HEK293T (cell line): ENCODE measurements around the gene FAM210A.

Source experiments
- CTCF ChIA-PET: fragments of 350-600 bp; formaldehyde crosslinking; extraction: SDS; loops from one replicate; lab custom pipeline; 2021; ENCODE audit warnings: antibody characterized with exemption, inconsistent platforms; lab: Yijun Ruan, JAX
- POLR2A ChIA-PET: fragments of 350-600 bp; formaldehyde crosslinking; extraction: SDS; loops from one replicate; lab custom pipeline; 2020; ENCODE audit warnings: antibody characterized with exemption, inconsistent platforms; lab: Yijun Ruan, JAX
- DNase-seq: peaks from one replicate; pipeline ENCODE4 v3.0.0; 2012; ENCODE audit warnings: mixed read lengths; ENCODE audit errors: extremely low spot score
- ARNT ChIP-seq: fragments of 450-650 bp; IDR thresholded peaks from 2 replicates; pipeline ENCODE4 v1.6.1; 2017; ENCODE audit warnings: mild to moderate bottlenecking
- BHLHE40 ChIP-seq: fragments of 450-650 bp; IDR thresholded peaks from 2 replicates; pipeline ENCODE4 v1.6.1; 2016; ENCODE audit warnings: mild to moderate bottlenecking, moderate library complexity, borderline replicate concordance
- CTBP1 ChIP-seq: fragments of 450-650 bp; IDR thresholded peaks from 2 replicates; pipeline ENCODE4 v1.6.1; 2016; ENCODE audit warnings: borderline replicate concordance
- ELF4 ChIP-seq: fragments of 450-650 bp; IDR thresholded peaks from 2 replicates; pipeline ENCODE4 v1.6.1; 2017; ENCODE audit warnings: antibody characterized with exemption
- FOXA1 ChIP-seq: fragments of 450-650 bp; IDR thresholded peaks from 2 replicates; pipeline ENCODE4 v1.6.1; 2016; ENCODE audit warnings: mild to moderate bottlenecking
- FOXK2 ChIP-seq: fragments of 450-650 bp; IDR thresholded peaks from 2 replicates; pipeline ENCODE4 v1.6.1; 2016; ENCODE audit warnings: mild to moderate bottlenecking
- FOXM1 ChIP-seq: fragments of 450-650 bp; IDR thresholded peaks from 2 replicates; pipeline ENCODE4 v1.6.1; 2017; ENCODE audit warnings: mild to moderate bottlenecking, borderline replicate concordance
- HDGF ChIP-seq: fragments of 450-650 bp; IDR thresholded peaks from 2 replicates; pipeline ENCODE4 v1.6.1; 2017; ENCODE audit warnings: antibody characterized with exemption, borderline replicate concordance
- L3MBTL2 ChIP-seq: fragments of 450-650 bp; conservative IDR thresholded peaks from 2 replicates; pipeline ENCODE4 v1.6.1; 2016; ENCODE audit warnings: mild to moderate bottlenecking
- LEF1 ChIP-seq: fragments of 450-650 bp; IDR thresholded peaks from 2 replicates; pipeline ENCODE4 v1.6.1; 2017; ENCODE audit warnings: mild to moderate bottlenecking, borderline replicate concordance
- NFRKB ChIP-seq: fragments of 450-650 bp; IDR thresholded peaks from 2 replicates; pipeline ENCODE4 v1.6.1; 2016; ENCODE audit warnings: mild to moderate bottlenecking, moderate library complexity
- PKNOX1 ChIP-seq: fragments of 450-650 bp; IDR thresholded peaks from 2 replicates; pipeline ENCODE4 v1.6.1; 2016
- SP1 ChIP-seq: fragments of 450-650 bp; IDR thresholded peaks from 2 replicates; pipeline ENCODE4 v1.6.1; 2017
- SUZ12 ChIP-seq: fragments of 450-650 bp; IDR thresholded peaks from 2 replicates; pipeline ENCODE4 v1.6.1; 2016; ENCODE audit warnings: mild to moderate bottlenecking
- TARDBP ChIP-seq: fragments of 450-650 bp; IDR thresholded peaks from 2 replicates; pipeline ENCODE4 v1.6.1; 2016
- ZNF384 ChIP-seq: fragments of 450-650 bp; IDR thresholded peaks from 2 replicates; pipeline ENCODE4 v1.6.1; 2016

FAM210A gene

GRCh38 chr18:13640266-13640860 lies 86.0 kb downstream of the FAM210A start:
- POLR2A ChIA-PET: no interaction called here
- TF ChIP-seq ARNT (no peak), ZNF384 (no peak)
- CTCF ChIA-PET: no interaction called here
- DNase-seq: no peak

GRCh38 chr18:13638719-13639595 lies 87.4 kb downstream of the FAM210A start:
- DNase-seq: no peak
- CTCF ChIA-PET: no interaction called here
- TF ChIP-seq PKNOX1 (no peak), SP1 (no peak), SUZ12 (no peak), BHLHE40 (no peak), ELF4 (no peak), NFRKB (no peak), LEF1 (no peak), FOXM1 (no peak), FOXK2 (no peak), CTBP1 (no peak), TARDBP (no peak), FOXA1 (no peak), ZNF384 (no peak), ARNT (no peak), L3MBTL2 (no peak), HDGF (no peak)

GRCh38 chr18:13635046-13635445 lies 91.3 kb downstream of the FAM210A start:
- ChIA-PET CTCF (no interaction called here), POLR2A (no interaction called here)
- TF ChIP-seq PKNOX1 (no peak), L3MBTL2 (no peak), SP1 (no peak), CTBP1 (no peak), BHLHE40 (no peak), FOXK2 (no peak), NFRKB (no peak), ARNT (no peak), HDGF (no peak), LEF1 (no peak), ELF4 (no peak), TARDBP (no peak), FOXM1 (no peak), SUZ12 (no peak), ZNF384 (no peak)

More at GRCh38 chr18:13638719-13639595, 87.4 kb downstream of the FAM210A start:
- POLR2A ChIA-PET: no interaction called here

GRCh38 chr18:13633700-13634099 lies 92.7 kb downstream of the FAM210A start:
- CTCF ChIA-PET: no interaction called here
- POLR2A ChIA-PET: no interaction called here

More at GRCh38 chr18:13635046-13635445, 91.3 kb downstream of the FAM210A start:
- DNase-seq: no peak

GRCh38 chr18:13630716-13631268 lies 95.6 kb downstream of the FAM210A start:
- CTCF ChIA-PET: no interaction called here

More at GRCh38 chr18:13633700-13634099, 92.7 kb downstream of the FAM210A start:
- TF ChIP-seq ZNF384: no peak
- no peak for TF ChIP-seq CTBP1
- TF ChIP-seq TARDBP: no peak
- no peak for TF ChIP-seq SUZ12
- no peak for TF ChIP-seq NFRKB
- no peak for TF ChIP-seq LEF1
- DNase-seq: no peak

More at GRCh38 chr18:13630716-13631268, 95.6 kb downstream of the FAM210A start:
- TF ChIP-seq TARDBP: no peak
- TF ChIP-seq SUZ12: no peak
- TF ChIP-seq FOXK2: no peak
- no peak for TF ChIP-seq BHLHE40
- no peak for TF ChIP-seq CTBP1
- TF ChIP-seq FOXM1: no peak
- no peak for TF ChIP-seq LEF1
- POLR2A ChIA-PET: no interaction called here
- no peak for DNase-seq
